PC-3 (cell line): ENCODE measurements around the gene ZNF516.

Source experiments
- CTCF ChIP-seq: fragments of 300-600 bp; sonication (generic); conservative IDR thresholded peaks from 2 replicates; pipeline ENCODE4 v1.5.1; 2017; ENCODE audit warnings: antibody characterized with exemption, low read depth, mild to moderate bottlenecking, low read length
- EZH2 ChIP-seq: fragments of 300-600 bp; sonication (generic); IDR thresholded peaks from one replicate; pipeline ENCODE4 v1.6.1; 2017; ENCODE audit warnings: antibody characterized with exemption, mild to moderate bottlenecking, low read length; ENCODE audit not compliant: unreplicated experiment
- EZH2phosphoT487 ChIP-seq: fragments of 300-600 bp; sonication (generic); IDR thresholded peaks from 2 replicates; pipeline ENCODE4 v1.6.1; 2018; ENCODE audit warnings: mild to moderate bottlenecking, antibody characterized with exemption, low read length, borderline replicate concordance

GRCh38 chr18:76490670-76491472 lies 4.2 kb downstream of the ZNF516 start:
- TF ChIP-seq CTCF = no peak
- no peak for TF ChIP-seq EZH2
- TF ChIP-seq EZH2phosphoT487 = no peak
